ELF-1 (cell line): ENCODE measurements around the gene CST9L.
A peak's percentile ranks its signal among the peaks of the same experiment; 100 is the strongest.

Experiments used
- DNase-seq: peaks from one replicate; pipeline ENCODE4 v3.0.0-alpha.2; 2016; ENCODE audit warnings: low read depth, low spot score

Gene CST9L

GRCh38 chr20:23568320-23568970 lies at the start of gene CST9L:
TSS of gene CST9L (minus strand) at chr20:23568484. CDS start at chr20:23568450, 34 bp downstream.
- peak; percentile 8 for DNase-seq

GRCh38 chr20:23614163-23614562 lies 45.9 kb upstream of the CST9L start:
- no peak for DNase-seq

- no peak for DNase-seq
These were observed 45.4 kb upstream of the CST9L start for GRCh38 chr20:23613676-23614075.

- DNase-seq, result no peak
These were observed 44.1 kb upstream of the CST9L start for GRCh38 chr20:23612396-23612795.

DNA sequence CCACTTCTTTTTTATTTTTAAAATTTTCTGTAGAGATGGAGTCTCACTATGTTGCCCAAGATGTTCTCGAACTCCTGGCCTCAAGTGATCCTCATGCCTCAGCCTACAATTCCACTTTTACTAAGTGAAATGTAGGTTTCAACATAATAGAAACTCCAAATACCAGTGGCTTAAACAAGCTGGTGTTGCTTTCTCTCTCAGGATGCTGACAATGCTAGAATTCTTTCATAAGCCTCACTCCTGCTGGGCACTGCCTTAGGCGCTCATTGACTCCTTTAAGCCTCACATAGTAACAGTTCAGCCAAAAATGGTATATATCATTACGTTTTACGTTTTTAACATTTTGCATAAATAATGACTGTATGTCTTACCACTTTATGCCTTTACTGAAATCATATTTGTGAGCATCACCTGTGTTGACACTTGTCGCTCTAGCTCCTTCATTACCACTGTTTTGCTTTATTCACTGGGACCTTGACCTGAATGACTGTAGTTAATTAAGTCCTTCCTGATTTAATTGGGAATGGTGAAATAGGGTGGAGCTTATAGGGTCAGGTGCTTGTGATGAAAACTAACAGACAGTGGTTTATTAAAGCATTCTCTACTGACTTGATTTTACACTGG lies 41.3 kb upstream of the CST9L start:
- peak; percentile 62 for DNase-seq

DNA sequence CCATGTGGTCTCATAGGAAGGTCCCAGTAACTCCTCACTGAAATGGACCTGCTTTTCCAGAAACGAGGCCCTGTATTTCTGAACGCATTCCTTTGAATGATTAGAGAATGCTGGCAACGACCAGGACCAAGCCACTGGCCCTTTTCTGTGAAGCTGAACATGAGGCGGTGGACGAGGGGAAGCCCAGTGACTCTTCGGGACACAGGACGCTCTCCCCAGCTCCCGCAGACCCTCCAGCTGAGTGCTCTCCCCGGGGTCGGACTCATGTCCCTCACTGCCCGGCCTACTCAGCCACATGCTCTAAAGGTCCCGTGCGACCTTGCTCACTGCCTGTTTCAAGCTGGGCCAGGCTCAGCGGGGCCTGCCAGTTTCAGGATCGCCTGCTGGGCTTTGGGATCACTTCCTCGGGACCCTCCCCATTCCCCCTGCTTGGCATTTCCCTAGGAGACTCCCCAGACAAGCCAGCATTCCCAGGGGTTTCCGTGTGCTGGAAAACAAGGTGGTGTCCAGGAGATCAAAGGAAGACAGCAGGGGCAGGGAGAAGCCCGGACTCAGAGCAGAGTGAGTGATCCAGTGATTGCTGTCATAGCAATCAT lies 40.1 kb upstream of the CST9L start:
- DNase-seq, result no peak

GRCh38 chr20:23607497-23608245 lies 39.4 kb upstream of the CST9L start:
- no peak for DNase-seq

GRCh38 chr20:23606652-23607049 lies 38.4 kb upstream of the CST9L start:
- DNase-seq, result peak; percentile 90

GRCh38 chr20:23605867-23606651 lies 37.8 kb upstream of the CST9L start, which contains the start of gene CST9:
TSS of gene CST9 (minus strand) at chr20:23605917. CDS start at chr20:23605864, 53 bp downstream.
- no peak for DNase-seq

- no peak for DNase-seq
These were observed 36.0 kb upstream of the CST9L start for GRCh38 chr20:23604306-23604705.

DNA sequence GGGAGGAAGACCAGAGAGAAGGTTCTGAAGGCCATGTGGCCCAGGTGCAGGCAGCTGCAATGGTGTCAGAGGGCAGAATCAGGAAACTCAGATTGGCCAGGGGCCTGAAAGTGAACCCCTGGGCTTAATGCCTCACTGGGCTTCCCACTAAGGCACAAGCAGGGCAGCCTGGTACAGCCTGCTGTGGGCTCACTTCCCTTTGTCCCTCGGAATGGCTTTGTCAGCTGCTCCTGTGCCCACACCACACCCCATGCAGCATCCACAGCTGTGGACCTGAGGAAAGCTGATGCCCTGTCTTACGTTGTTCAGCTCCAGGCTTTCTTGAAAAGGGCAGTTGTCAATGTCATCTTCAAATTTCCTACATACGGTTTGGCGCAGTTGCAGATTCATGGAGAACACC lies 35.0 kb upstream of the CST9L start:
- DNase-seq, result no peak

DNA sequence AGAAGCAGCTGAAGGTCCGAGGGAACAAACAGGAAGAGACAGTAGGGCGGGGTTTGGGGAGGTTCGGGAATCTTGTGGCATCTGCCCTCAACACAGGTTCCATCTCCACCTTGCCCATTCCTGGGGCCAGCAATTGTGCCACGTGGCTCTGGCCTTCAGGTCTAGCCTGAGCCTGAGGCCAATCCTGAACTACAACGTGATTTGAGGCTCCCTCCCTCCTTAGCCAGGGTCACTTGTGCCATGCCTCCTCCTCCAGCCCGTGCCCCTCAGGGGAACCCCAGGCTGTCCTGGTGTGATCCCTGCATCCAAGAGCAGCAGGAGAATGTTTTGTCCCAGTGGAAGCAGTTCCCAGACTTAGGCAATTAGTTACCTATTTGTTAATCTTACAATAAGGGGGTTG lies 34.4 kb upstream of the CST9L start:
- DNase-seq, result no peak

GRCh38 chr20:23602241-23602640 lies 34.0 kb upstream of the CST9L start:
- no peak for DNase-seq

GRCh38 chr20:23601715-23602114 lies 33.4 kb upstream of the CST9L start:
- DNase-seq, result peak; percentile 66

DNA sequence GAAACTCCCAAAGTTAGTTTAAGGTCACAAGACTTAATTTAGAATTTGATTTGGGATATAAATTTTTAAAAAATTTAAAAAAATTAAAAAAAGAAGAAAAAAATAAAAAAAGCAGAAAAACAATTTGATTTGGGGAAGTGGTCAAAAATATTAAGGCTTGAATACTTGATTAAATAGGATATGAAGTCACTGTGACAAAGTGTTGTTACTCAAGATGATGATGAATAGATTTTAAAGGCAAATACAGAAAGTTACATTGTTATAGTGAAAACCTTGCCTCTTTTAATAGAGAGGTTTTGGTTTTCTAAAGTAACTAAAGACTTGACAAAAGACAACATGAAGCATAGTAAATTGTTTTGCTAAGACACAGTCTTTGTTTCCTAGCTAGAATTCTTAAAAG lies 30.2 kb upstream of the CST9L start:
- no peak for DNase-seq

DNA sequence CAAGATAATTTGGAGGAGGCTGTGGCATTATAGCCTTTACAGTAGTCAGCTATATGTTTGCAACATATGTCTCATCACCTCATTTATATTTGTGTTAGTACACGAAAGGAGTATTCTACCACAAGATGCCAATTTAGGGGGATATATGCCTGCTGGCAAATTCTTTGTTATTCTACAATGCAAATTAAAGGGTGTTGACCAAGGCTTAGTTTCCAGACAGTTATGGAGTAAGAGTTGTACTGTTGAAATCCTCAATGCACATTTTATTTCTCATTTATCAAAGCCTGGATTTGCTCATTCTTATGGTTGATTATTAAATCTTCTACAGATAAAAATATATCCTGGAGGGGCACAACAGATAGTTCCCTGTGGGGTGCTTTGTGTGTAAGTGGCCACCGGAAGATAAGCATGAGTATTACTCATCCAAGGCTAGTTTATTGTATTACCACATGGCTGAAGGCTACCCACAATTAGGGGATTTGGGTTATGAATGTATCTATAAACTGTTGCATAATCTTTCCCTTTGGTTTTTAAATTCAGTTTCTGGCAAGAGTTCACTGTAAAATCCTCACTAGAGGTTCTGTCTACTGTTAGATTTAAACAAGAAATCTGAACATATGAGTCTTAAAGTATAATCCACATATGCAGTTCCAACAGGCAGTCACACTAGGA lies 28.4 kb upstream of the CST9L start:
- no peak for DNase-seq

- DNase-seq, result no peak
These were observed 27.7 kb upstream of the CST9L start for GRCh38 chr20:23595941-23596340.

- no peak for DNase-seq
These were observed 20.4 kb upstream of the CST9L start for GRCh38 chr20:23588434-23589403.

GRCh38 chr20:23587631-23588030 lies 19.3 kb upstream of the CST9L start:
- DNase-seq, result no peak
